Keratinocyte (primary cell): ENCODE measurements around the gene SSH2. TPM values are rescaled to one million over a fixed set of nuclear protein-coding genes. Genes with fewer than 3 reads are reported as not detected.

Source experiments
- DNase-seq: peaks from one replicate; pipeline ENCODE4 v3.0.0-alpha.2; 2011; ENCODE audit warnings: low read depth, missing footprints, low spot score
- FAIRE-seq: peaks from 2 replicates; lab custom pipeline; 2011; peaks lifted over from hg19 to GRCh38; lab: Jason Lieb, UNC
- H2AFZ ChIP-seq: 2 replicates; pipeline ENCODE4 v1.6.0; 2012; ENCODE audit warnings: low read length, control low read depth, inconsistent platforms; ENCODE audit not compliant: control insufficient read depth
- H3K27ac ChIP-seq: 2 replicates; pipeline ENCODE4 v1.5.1; 2011; ENCODE audit warnings: low read length; ENCODE audit not compliant: control insufficient read depth, insufficient read depth
- H3K27me3 ChIP-seq: 3 replicates; pipeline ENCODE4 v1.6.0; 2011; ENCODE audit warnings: low read length; ENCODE audit not compliant: control insufficient read depth, insufficient read depth; ENCODE audit errors: extremely low read depth
- H3K36me3 ChIP-seq, 2 experiments: 2 replicates in 1 of 2; 3 replicates in 1 of 2; pipeline ENCODE4 v1.5.1; 2011; ENCODE audit warnings: low read length in 2 of 2, mild to moderate bottlenecking in 1 of 2; ENCODE audit not compliant: control insufficient read depth in 2 of 2, insufficient read depth in 2 of 2; ENCODE audit errors: extremely low read depth in 1 of 2
- H3K4me1 ChIP-seq: 3 replicates; pipeline ENCODE4 v1.5.1; 2011; ENCODE audit warnings: low read length; ENCODE audit not compliant: control insufficient read depth, insufficient read depth; ENCODE audit errors: extremely low read depth
- H3K4me2 ChIP-seq: 3 replicates; pipeline ENCODE4 v1.6.0; 2011; ENCODE audit warnings: low read depth, low read length; ENCODE audit not compliant: control insufficient read depth, insufficient read depth; ENCODE audit errors: extremely low read depth
- H3K4me3 ChIP-seq, 3 experiments: fragments of 200-600 bp in 1 of 3; sonication (generic) in 1 of 3; 2 replicates in 2 of 3; 3 replicates in 1 of 3; pipeline ENCODE4 v1.5.1; 2011 to 2016; ENCODE audit warnings: low read length in 3 of 3, mild to moderate bottlenecking in 3 of 3, control low read depth in 2 of 3, inconsistent platforms in 1 of 3, low read depth in 1 of 3, mixed read lengths in 1 of 3, mixed run types in 1 of 3, moderate library complexity in 1 of 3; ENCODE audit not compliant: control insufficient read depth in 2 of 3, insufficient read depth in 2 of 3; ENCODE audit errors: extremely low read depth in 1 of 3
- H3K79me2 ChIP-seq: 2 replicates; pipeline ENCODE4 v1.6.0; 2012; ENCODE audit warnings: low read length; ENCODE audit not compliant: control insufficient read depth, insufficient read depth
- H3K9ac ChIP-seq: 3 replicates; pipeline ENCODE4 v1.6.0; 2011; ENCODE audit warnings: low read length; ENCODE audit not compliant: control insufficient read depth, insufficient read depth; ENCODE audit errors: extremely low read depth
- H3K9me1 ChIP-seq: 3 replicates; pipeline ENCODE4 v1.6.0; 2011; ENCODE audit warnings: low read length; ENCODE audit not compliant: control insufficient read depth, insufficient read depth; ENCODE audit errors: extremely low read depth
- H3K9me3 ChIP-seq: 2 replicates; pipeline ENCODE4 v1.5.1; 2012; ENCODE audit warnings: low read depth, low read length; ENCODE audit not compliant: control insufficient read depth
- H4K20me1 ChIP-seq: 3 replicates; pipeline ENCODE4 v1.6.0; 2011; ENCODE audit warnings: low read length; ENCODE audit not compliant: control insufficient read depth, insufficient read depth; ENCODE audit errors: extremely low read depth
- CTCF ChIP-seq, 3 experiments: IDR thresholded peaks in 1 of 3; conservative IDR thresholded peaks in 1 of 3; optimal IDR thresholded peaks in 1 of 3; 2 replicates in 2 of 3; 3 replicates in 1 of 3; pipeline versions ENCODE3 to v1.5.1; 2011; ENCODE audit warnings: low read length in 3 of 3, mild to moderate bottlenecking in 3 of 3, moderate library complexity in 2 of 3, control low read depth in 1 of 3, inconsistent platforms in 1 of 3; ENCODE audit not compliant: insufficient read depth in 2 of 3; ENCODE audit errors: extremely low read depth in 1 of 3
- EZH2 ChIP-seq: IDR thresholded peaks from one replicate; pipeline ENCODE4 v1.6.1; 2012; ENCODE audit warnings: inconsistent platforms, mild to moderate bottlenecking, low read length, moderate library complexity
- dilution Hi-C: fragments of 300-500 bp; cut with MboI; formaldehyde crosslinking; loops from one replicate; pipeline ENCODE4 v1.7.0; 2020; ENCODE audit warnings: low sequenced_read_pairs; ENCODE audit not compliant: extremely low pct_ligation_motif_present
- polyA plus RNA-seq, 5 experiments: library from polyadenylated mRNA; depleted of rRNA in 3 of 5; stranded (reverse) in 3 of 5; stranded (forward) in 1 of 5; unstranded in 1 of 5; fragments of >200 nt; gene quantifications; 1 replicate in 1 of 5; 2 replicates in 3 of 5; 3 replicates in 1 of 5; pipeline versions ENCODE4 v1.2.1 to v1.2.3, GENCODE V29; 2011 to 2012; ENCODE audit warnings: missing spikeins in 2 of 5, low read depth in 1 of 5, low replicate concordance in 1 of 5

SSH2 gene
- polyA plus RNA-seq, 1 donor (not counting 4 experiments of a cell fraction or from before 2014, with no cell fraction given), result 13.9 TPM

GRCh38 chr17:29595107-29595942 is 334.7 kb downstream of the SSH2 start:
- no peak for DNase-seq

GRCh38 chr17:29594519-29595090 is 335.4 kb downstream of the SSH2 start:
- Histone ChIP-seq H3K4me2 (peak overlapping the region; percentile 92), H3K27ac (no peak overlapping the region), H4K20me1 (no peaks in the 10 kb centered on the region), H2AFZ (no peak overlapping the region), H3K4me3 (peak overlapping the region; percentile 51 to 78 (median 70)), H3K79me2 (peaks cover 19% of the 10 kb centered on the region), H3K4me1 (peaks cover 46% of the 10 kb centered on the region), H3K27me3 (no peaks in the 10 kb centered on the region), H3K9me3 (no peaks in the 10 kb centered on the region), H3K36me3 (no peaks in the 10 kb centered on the region), H3K9me1 (no peaks in the 10 kb centered on the region), H3K9ac (no peak overlapping the region)
- no peak for TF ChIP-seq CTCF (optimal IDR thresholded peaks at IDR 0.05 in 1 of 3, IDR thresholded peaks at IDR 0.05 in 1 of 3, conservative IDR thresholded peaks at IDR 0.05 in 1 of 3; ENCODE audit: extremely low read depth in 1 of 3, insufficient read depth in 2 of 3, low read length in 3 of 3)
- TF ChIP-seq EZH2, result no peak
- dilution Hi-C loops, result no loop called here
- DNase-seq (no peak), FAIRE-seq (no peak)

More at GRCh38 chr17:29595107-29595942, 334.7 kb downstream of the SSH2 start:
- Histone ChIP-seq H3K27me3 (no peaks in the 10 kb centered on the region), H3K4me3 (no peak overlapping the region), H4K20me1 (no peaks in the 10 kb centered on the region), H3K27ac (no peak overlapping the region), H3K4me2 (peak overlapping the region; percentile 13), H3K4me1 (peaks cover 39% of the 10 kb centered on the region), H3K36me3 (no peaks in the 10 kb centered on the region), H3K9me3 (no peaks in the 10 kb centered on the region), H3K79me2 (peaks cover 21% of the 10 kb centered on the region), H3K9me1 (no peaks in the 10 kb centered on the region), H3K9ac (no peak overlapping the region), H2AFZ (no peak overlapping the region)
- FAIRE-seq, result peak; percentile 29
- dilution Hi-C loops, result no loop called here
- TF ChIP-seq EZH2, result no peak
